Cardiac fibroblast (primary cell): ENCODE data around the gene USPL1.

Experiments used
- DNase-seq, 2 donors: peaks; one replicate each; pipeline versions ENCODE4 v3.0.0 to v3.0.0-alpha.2; 2010; ENCODE audit warnings: low read depth in 2 of 2
- H3K4me3 ChIP-seq, 2 donors: replicated peaks in 1 of 2; 1 replicate in 1 of 2; 2 replicates in 1 of 2; pipeline ENCODE4 v1.5.1; 2011; ENCODE audit warnings: low read depth in 2 of 2, low read length in 2 of 2, mild to moderate bottlenecking in 2 of 2, moderate library complexity in 1 of 2
- TF ChIP-seq, protein P1 (sequence below): IDR thresholded peaks from one replicate; pipeline ENCODE4 v1.5.1; 2011; ENCODE audit warnings: low read depth, mild to moderate bottlenecking, low read length, inconsistent platforms

The USPL1 gene

DNA sequence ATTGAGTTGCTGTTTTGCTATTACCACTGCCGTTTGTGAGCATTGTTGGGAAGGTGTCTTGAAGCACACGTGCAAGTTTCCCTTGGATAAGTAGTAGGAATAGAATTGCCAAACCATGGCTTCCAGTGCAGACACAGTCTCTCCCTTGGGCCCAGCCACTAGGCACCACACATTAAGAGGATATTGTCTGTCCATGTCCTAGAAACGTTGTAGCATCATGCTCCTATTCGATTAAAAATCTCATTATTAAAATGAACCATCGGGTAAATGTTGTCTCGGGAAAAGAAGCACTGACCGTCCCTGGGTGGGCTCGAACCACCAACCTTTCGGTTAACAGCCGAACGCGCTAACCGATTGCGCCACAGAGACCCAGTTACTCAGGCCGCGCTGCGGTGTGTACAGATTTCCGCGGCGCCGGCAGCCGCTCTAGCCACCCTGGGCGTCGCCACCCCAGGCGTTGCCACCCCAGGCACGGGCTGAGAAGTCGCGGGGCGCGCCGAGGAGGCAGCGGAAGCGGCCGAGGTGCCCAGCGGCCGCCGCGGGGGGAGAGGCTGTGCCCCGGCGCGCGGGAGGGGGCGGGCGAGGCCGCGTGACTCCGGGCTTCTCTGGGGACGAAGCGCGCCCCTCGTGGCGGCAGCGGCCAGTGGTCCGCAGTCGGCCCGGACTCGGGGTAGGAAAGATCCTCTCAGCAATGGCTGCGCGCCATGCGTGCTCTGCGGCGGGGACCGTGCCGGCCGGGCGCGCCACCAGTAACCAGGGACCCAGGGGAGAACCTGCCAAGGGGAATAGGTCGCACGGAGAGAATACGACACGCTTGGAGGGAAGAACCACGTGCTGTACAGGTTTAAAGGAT lies 56.2 kb downstream of the USPL1 start:
- TF ChIP-seq, protein P1, sequence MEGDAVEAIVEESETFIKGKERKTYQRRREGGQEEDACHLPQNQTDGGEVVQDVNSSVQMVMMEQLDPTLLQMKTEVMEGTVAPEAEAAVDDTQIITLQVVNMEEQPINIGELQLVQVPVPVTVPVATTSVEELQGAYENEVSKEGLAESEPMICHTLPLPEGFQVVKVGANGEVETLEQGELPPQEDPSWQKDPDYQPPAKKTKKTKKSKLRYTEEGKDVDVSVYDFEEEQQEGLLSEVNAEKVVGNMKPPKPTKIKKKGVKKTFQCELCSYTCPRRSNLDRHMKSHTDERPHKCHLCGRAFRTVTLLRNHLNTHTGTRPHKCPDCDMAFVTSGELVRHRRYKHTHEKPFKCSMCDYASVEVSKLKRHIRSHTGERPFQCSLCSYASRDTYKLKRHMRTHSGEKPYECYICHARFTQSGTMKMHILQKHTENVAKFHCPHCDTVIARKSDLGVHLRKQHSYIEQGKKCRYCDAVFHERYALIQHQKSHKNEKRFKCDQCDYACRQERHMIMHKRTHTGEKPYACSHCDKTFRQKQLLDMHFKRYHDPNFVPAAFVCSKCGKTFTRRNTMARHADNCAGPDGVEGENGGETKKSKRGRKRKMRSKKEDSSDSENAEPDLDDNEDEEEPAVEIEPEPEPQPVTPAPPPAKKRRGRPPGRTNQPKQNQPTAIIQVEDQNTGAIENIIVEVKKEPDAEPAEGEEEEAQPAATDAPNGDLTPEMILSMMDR = peak; percentile 49
- H3K4me3 ChIP-seq = peak overlapping the region; percentile 44 to 56
- DNase-seq = peak; percentile 86 to 87

DNA sequence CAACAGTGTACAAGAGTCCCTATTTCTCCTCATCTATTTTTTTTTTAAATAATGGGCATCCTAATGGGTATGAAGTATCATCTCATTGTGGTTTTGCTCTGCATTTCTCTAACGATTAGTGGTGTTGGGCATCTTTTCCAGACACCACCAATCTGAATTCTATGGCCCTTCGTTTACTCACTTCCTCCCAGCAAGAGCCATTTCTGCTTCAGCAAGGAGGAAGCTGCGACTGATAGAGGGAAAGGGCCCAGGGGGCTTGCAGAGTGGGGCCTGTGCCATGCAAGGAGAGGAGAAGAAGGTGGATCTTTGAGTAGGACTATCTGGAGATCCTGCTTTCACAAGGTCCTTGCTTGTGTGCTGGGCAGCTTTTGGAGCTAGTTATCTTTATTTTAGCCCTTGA lies 58.0 kb downstream of the USPL1 start:
- no peak for DNase-seq
- H3K4me3 ChIP-seq = no peak overlapping the region
- TF ChIP-seq, protein P1 = no peak

DNA sequence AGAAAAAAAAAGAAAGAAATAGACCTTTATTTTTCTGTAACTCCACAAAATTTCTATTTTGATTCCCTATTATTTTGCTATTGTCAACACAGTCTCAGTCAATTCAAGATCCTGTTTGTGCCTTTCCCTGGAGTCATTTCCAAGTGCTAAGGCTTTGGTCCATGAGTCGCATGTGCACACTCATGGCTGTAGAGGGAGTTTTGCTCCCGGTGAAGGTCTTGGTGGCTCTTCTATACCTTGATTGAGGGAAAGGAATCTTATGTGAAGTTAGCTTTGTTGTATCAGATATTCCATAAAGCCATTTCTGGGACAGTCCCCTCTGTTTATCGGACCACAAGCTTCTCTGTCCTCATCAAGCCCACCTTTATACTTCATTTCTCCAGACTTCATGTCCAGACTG lies 59.0 kb downstream of the USPL1 start:
- no peak overlapping the region for H3K4me3 ChIP-seq
- DNase-seq = peak; percentile 42 to 58
- TF ChIP-seq, protein P1 = peak; percentile 60

DNA sequence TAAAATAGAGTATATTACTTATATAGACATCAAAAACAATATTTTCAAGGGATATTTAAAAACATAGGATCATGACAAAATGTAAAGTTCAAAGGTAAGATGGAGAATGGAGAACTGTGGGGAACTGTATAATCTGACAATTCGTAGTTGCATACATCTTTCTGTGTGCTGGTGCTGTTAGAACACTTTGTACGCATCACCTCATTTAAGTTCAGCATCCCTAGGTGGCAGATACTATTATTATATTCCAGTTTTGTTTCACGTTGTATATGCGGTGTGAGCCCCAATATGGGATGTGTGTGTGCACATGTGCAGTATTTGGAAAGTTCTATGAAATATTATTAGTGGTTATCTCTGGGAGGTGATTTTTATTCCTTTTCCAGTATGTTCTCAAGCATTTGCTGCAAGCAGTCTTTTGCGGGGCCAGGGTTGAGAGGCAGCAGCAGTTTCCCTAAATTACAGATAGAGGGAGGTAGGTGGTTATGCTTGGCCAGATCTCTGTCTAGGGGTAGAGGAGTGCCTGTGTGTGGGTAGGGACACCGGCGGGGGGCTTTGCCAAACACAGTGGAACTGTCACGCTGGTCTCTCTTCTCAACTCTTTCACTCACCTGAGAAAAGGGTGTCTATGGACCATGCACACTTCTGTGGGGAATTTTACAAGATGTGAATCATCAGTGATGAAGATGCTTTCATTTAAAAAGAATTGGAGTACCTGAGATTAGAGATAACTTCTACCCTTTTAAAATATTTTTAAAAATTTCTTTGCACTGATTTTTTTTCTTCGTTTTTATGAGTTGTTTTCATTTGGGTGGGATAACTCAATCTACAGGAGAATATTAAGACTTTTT lies 62.0 kb downstream of the USPL1 start:
- TF ChIP-seq, protein P1 = peak; percentile 86
- peak; percentile 60 to 62 for DNase-seq
- H3K4me3 ChIP-seq = no peak overlapping the region

DNA sequence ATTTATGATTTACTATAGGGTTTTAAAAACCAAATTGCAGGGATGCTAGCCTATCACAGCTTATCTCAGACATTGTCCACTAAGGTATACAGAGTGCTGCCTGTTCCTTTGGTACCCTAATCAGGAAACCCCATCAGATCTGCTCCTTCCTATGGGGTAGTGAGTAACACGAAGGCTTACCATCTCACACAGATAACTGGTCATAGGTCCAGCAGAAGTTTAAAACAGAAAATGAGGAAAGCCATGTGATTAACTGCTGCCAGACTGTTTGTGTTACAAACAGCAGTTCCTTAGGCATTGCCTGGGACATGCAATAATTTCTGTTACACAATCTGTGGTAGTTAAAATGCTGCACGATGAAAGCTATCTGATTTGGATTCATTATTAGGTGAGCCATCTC lies 64.1 kb downstream of the USPL1 start:
- TF ChIP-seq, protein P1 = no peak
- H3K4me3 ChIP-seq = no peak overlapping the region
- DNase-seq = peak; percentile 59 to 72

DNA sequence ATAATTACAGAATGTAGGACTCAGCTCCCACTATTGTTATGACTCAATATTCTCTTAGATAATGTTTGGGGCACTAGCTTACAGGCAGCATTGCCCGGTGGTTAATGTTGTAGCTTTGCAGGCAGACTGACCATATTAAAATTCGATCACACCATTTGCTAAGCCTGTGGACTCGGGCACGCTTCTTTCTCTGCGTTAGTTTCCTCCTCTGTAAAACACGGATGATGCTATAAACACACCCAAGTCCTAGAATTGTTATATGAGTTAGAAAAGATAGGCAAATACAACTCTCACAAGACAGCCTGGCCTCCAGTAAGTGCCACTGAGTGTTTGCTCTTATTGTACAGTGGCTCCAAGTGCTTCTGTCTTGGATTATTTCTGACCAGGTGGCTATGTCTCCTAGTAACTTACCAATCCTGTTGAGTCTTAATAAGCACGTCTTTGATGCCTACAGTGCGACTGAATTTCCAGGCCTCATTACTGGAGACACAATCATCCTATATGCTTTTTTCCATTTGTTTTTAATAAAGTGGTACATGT lies 67.7 kb downstream of the USPL1 start:
- TF ChIP-seq, protein P1 = no peak
- no peak for DNase-seq
- H3K4me3 ChIP-seq = no peak overlapping the region
